Right forelimb (tissue), 1 donor: ENCODE data around the gene SURF4.
A peak's percentile ranks its signal among the peaks of the same experiment; 100 is the strongest.
"Not testable (repeated sequence)": the region's sequence is repeated elsewhere in the genome, so short reads cannot be mapped to it uniquely, and the experiment has no call there.

Experiments used
- DNase-seq: peaks from one replicate; pipeline ENCODE4 v3.0.0-alpha.2; 2018

SURF4 gene

DNA sequence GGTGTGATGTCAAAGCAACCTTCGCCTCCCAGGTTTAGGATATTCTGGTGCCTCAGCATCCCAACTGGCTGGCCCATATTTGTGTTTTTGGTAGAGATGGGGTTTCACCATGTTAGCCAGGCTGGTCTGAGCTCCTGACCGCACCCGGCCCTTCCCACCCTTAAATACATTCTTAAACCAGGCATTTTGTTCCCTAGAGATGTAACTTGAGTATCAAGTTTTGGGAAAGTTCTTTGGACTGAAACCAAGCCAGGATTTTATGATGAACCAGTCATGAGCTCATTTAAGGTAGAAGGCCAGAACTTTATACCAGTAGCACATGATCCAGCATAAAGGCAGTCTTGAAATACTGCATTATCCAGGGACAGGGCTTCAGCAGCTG is 24.3 kb downstream of the SURF4 start:
- no peak for DNase-seq

GRCh38 chr9:133349965-133350616 is 25.8 kb downstream of the SURF4 start:
- no peak for DNase-seq

- no peak for DNase-seq
Measured at GRCh38 chr9:133348718-133349573, 26.9 kb downstream of the SURF4 start.

GRCh38 chr9:133347985-133348717 is 27.7 kb downstream of the SURF4 start, which contains the start of the genes MED22 and RPL7A:
MED22 (minus strand) TSS chr9:133348131; CDS start chr9:133346662, 1,469 bp downstream.
RPL7A (plus strand) TSS chr9:133348218; CDS start chr9:133348244, 26 bp downstream.
- peak; percentile 91 for DNase-seq

GRCh38 chr9:133347515-133347984 is 28.3 kb downstream of the SURF4 start:
- DNase-seq = no peak

DNA sequence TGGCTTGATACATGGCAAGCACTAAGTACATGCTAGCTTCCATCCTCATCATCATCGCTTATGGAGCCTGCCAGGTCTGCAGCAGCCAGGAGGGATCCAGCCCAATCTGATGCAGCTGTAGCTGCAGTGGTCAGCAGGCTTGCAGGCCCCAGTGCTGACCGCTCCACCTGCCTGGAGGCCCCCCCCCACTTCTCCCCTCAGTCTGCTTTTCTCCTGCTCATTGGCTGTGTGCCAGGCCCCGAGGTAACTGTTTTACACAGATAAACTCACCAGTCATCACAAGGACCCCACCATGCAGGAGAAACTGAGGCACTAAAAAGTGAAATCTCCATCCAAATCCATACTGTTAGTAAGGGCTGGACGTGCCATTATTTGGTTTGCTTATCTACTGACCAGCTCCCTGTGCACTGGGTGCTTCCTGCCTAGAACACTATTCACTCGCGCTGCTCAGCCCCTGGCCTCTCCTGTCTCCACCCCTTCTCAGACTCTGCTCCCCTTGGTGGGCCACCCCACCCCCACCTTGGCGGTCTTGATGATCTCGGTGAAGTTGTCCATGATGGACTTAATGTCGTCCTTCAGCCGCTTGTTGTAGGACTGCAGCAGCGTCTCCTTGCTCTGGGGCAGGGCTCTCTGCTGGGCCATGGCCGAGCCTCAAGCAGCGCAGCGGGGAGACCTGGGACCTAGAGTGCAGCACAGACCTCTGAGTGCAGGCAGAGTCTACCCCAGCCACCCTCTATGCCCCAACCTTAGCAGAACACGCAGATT is 29.7 kb downstream of the SURF4 start:
- DNase-seq = no peak

DNA sequence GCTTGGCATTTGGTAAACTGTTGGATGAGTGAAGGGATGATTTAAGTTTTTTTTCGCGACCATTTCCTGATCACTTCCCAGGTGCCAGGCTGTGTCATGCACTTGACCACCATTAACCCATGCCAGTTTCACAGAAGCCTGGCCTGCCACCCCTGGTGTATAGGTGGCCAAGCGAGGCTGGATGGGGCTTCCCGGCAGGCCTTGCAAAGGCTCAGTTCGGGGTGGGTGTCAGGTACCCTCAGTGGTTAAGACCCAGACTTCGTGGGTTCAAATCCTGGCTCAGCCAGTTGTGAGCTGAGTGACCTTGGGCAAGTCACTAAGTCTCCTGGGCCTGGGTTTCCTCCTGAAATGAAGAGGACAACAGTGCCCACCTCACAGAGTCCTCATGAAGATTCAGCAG is 30.3 kb downstream of the SURF4 start:
- no peak for DNase-seq

- DNase-seq = no peak
Measured at GRCh38 chr9:133344979-133345378, 30.9 kb downstream of the SURF4 start.

- DNase-seq = no peak
Measured at GRCh38 chr9:133344071-133344470, 31.8 kb downstream of the SURF4 start.

DNA sequence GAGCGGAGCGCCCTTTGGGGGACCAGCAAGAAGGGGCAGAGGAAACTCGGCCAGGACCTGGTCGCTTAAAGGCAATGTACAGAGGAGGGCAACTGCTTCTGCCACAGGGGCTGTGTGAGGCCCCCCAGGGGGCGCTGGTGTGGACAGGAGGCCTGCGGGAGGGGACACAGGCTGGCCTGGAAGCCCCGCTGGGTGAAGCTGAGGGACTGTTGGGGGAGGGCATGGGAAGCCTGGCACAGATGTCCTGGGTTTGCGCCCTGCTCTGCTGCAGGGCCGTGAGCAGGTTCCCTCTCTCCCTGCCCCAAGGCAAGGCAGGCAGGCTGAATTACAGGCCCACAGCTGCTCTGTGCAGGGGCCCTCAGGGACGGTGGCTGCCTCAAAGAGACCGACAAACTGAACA is 33.3 kb downstream of the SURF4 start:
- no peak for DNase-seq

DNA sequence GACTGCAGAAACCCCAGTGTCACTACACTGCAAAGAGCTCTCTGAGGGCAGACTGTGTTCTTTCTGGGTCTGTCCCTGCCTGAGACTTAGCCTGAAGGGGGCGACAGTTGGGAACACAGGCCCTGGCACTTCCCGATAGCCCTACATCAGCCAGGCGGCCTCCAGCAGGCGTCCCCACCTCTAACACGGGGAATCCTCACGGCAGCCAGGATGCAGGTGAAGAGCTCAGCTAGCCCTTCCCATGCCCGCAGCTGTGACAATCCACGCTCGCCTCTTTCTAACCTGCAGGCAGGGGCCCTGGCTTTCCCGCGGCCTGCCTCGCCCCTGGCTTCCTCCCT is 33.8 kb downstream of the SURF4 start:
- no peak for DNase-seq

DNA sequence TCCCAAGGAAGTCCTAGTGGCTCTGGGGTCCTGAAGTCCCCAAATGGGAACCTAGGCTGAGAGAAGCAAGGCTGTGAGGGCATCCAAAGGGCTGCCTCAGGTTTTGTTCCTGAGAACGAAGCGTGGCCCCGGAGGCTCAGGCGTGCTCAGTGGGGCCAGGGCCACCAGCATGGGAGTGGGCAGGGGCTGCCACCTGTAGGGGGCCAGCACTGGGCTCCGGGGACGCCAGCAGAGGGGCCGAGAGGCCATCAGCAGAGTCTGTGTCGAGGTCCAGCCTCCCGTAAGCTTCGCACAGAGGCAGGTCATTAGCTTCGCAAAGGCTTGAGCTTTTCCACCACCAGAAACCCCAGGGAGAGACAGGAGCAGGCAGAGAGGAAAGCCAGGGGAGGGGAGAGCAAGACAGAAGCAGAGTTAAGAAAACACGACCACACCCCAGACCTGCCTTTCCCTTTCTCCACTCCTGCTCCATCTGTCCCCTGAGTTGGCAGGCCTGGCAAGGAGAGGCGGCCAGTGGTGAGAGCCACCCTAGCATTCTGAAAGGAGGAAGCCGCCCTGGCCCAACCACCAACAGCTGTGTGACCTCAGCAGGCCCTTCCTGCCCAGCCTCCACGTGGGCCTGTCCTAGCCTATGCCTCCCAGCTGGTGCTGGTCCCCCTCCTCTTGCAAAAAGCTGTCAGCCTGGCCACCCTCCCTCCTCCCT is 34.3 kb downstream of the SURF4 start:
- DNase-seq = no peak

DNA sequence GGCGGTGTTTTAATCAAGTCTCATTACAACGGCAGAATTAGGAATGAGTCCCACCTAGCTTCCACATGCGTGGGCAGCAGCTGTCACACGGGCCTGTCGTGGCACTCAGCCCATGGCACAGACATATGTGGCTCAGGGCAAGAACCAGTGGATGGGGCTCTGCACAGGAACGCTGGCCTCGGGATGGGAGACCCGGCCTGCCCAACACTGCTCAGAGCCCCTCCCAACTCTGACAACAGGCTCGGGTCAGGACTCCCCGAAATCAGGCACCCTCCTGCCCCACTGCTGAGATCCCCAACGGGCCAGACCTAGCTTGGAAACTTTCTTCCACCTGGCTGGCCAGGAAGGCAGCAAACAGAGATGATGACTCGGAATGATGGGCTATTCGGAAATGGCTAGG is 34.9 kb downstream of the SURF4 start:
- DNase-seq = no peak

DNA sequence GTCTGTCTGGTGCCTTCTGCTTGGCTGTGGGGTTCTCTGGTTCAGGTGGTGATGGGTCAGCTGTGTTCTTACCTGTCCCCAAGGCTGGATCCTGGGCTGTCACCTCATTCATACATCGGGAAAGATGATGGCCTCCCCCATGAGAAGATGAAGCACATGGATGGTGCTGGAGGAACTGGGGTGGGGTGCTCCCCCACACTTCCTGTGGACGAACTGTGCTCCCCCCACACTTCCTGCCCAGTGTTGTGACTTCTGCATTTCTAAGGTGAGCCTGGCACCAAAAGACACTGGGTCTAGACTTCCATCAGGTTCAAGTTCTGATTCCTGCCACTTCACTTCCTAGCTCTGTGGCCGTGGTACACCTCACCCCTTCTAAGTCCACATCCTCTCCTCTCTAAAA is 35.6 kb downstream of the SURF4 start:
- DNase-seq = no peak

GRCh38 chr9:133339641-133340040 is 36.2 kb downstream of the SURF4 start:
- no peak for DNase-seq

GRCh38 chr9:133335924-133336811 is 39.7 kb downstream of the SURF4 start, which contains the start of gene SURF6:
SURF6 (minus strand) TSS chr9:133336188; CDS start chr9:133336132, 56 bp downstream.
- DNase-seq = peak; percentile 93

DNA sequence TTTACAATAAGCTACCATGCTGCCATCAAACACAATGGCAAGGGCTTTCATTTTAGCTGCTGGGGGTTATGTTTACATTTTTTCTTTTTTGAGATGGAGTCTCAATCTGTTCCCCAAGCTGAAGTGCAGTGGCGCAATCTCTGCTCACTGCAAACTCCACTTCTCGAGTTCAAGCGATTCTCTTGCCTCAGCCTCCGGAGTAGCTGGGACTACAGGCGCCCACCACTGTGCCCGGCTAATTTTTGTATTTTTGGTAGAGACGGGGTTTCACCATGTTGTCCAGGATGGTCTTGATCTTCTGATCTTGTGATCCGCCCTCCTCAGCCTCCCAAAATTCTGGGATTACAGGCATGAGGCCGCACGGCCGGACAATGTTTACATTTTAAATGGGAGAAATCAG is 41.0 kb downstream of the SURF4 start:
- DNase-seq = not testable (repeated sequence)

DNA sequence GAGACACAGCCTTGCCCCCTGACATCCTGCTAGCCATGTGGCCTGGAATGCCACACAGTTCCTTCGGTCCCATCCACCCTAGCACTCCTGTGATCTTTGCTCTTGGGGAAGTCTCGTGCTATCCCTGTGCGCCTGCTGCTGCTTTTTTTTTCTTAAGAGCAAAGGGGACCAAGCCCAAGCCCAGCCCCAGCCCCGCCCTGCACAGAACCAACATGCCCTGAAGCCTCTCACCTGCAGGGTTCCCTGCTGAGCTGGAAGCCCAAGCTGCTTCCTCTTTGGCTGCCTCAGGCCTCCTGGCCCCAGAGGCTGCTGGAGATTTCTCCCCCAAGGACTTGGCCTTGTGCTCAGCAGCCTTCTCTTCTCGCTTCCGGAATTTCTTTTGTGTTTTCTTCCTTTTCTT is 41.7 kb downstream of the SURF4 start:
- DNase-seq = no peak

GRCh38 chr9:133333566-133333965 is 42.3 kb downstream of the SURF4 start:
- DNase-seq = no peak

GRCh38 chr9:133333011-133333410 is 42.8 kb downstream of the SURF4 start:
- DNase-seq = peak; percentile 12

DNA sequence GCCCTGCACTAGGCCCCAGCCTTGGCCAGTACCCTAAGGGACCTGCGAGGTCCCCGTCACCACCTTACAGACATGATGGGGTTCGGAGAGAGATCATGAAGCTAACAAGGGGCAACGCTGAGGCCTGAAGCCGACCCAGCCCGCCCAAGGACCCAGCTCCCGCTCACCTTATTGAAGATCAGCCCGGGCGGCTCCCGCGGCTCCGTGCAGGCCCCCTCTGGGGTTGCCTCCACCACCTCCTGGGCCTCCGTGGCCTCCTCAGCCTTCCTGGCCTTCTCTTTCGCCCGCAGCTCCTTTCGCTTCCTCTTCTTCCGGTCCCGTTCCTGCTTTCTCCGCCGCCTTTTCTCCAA is 43.5 kb downstream of the SURF4 start:
- DNase-seq = peak; percentile 30
